Activated CD8-positive, alpha-beta memory T cell treated with anti-CD3 and anti-CD28 coated beads, Interleukin-2, amount 50 U/mL, for 4 hours (primary cell): Measurements from ENCODE around the gene SELPLG.
A peak's percentile ranks its signal among the peaks of the same experiment; 100 is the strongest.
"Not testable (repeated sequence)": the region's sequence is repeated elsewhere in the genome, so short reads cannot be mapped to it uniquely, and the experiment has no call there.

Experiments used
- DNase-seq: peaks from one replicate; pipeline ENCODE4 v3.0.0-alpha.2; 2020

The SELPLG gene, protein sequence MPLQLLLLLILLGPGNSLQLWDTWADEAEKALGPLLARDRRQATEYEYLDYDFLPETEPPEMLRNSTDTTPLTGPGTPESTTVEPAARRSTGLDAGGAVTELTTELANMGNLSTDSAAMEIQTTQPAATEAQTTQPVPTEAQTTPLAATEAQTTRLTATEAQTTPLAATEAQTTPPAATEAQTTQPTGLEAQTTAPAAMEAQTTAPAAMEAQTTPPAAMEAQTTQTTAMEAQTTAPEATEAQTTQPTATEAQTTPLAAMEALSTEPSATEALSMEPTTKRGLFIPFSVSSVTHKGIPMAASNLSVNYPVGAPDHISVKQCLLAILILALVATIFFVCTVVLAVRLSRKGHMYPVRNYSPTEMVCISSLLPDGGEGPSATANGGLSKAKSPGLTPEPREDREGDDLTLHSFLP

GRCh38 chr12:108633534-108634248 is at the start of gene SELPLG:
Gene SELPLG, minus strand, starts transcription at chr12:108633894. Its CDS starts 9,587 bp downstream, at chr12:108624307.
- DNase-seq = peak; percentile 84

DNA sequence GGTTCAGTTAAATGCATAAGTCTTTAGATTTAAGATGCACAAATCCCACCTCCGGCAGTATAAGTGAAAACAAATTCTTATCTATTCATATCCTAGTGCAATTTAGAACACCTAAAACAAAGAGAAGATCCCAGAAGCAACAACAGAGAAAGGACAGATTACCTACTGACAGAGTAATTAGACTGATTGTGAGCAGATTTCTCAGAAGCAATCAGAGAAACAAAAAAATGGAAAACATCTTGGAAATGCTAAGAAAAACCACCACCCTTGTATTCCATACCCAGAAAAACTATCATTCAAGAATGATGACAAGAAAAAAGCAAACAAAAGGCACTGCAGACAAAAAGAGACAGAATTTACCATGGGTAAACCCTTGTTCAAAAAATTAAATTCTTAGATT is 47.6 kb upstream of the SELPLG start:
- no peak for DNase-seq

- DNase-seq = no peak
Observed at GRCh38 chr12:108679106-108679681, 45.5 kb upstream of the SELPLG start.

- no peak for DNase-seq
Observed at GRCh38 chr12:108678104-108678730, 44.5 kb upstream of the SELPLG start.

DNA sequence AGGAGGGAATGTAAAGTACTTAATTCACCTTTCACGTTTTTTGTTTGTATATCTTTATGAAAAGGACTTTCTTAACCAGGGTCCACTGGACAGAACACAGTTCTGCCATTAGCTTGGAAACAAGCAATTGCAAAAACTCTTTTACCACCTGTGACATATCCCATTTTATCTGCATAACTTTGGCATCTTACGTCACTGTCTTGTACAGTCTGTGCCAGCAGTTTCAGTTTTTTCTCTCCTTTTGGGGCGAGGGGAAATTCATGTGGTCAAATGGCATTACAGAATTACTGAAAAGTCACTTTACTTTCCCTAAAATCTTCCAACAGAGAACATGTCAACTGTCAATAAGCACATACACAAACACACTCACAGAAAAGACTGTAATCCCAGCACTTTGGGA is 43.7 kb upstream of the SELPLG start:
- DNase-seq = no peak

GRCh38 chr12:108676707-108677106 is 43.0 kb upstream of the SELPLG start:
- no peak for DNase-seq

- no peak for DNase-seq
Observed at GRCh38 chr12:108675792-108676191, 42.1 kb upstream of the SELPLG start.

- no peak for DNase-seq
Observed at GRCh38 chr12:108672054-108672453, 38.4 kb upstream of the SELPLG start.

DNA sequence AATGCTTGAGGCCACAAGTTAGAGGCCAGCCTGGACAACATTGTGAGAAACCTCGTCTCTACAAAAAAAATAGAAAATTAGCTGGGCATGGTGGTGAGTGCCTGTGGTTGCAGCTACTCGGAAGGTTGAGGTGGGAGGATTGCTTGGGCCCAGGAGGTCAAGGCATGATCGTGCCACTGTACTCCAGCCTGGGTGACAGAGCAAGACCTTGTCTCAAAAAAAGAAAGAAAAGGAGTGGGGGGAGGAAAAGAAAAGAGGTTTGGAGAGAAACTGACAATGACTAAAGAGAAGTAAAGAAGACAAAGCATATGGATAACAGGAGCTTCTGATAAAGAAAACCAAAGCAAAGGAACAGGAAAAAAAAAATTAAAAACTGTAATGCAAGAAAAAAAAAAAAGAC is 37.4 kb upstream of the SELPLG start:
- no peak for DNase-seq

DNA sequence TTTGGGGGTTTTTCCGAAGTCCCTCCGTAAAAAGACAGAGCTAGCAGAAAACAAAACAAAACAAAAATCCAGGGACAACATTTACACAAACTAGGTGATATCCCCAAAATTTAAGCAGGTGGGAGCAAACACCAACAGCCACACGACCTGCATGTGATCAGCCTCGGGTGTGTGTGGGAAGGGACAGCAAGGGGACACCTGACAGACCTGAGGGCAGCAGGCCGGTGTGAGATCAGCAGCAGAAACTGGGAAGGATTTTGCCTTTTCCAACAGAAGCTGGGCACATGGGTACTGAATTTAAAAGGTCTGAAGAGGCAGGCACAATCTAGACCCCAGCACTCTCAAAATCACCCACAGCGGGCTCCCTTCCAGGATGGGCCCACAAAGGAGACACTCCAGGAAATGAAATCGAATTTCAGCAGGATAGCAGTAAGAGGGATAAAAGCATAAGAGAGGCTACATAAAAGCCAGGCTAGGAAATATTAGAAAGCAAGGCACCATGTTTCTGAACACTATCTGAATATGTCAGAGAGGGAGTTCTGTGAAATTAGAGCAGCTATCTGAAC is 36.5 kb upstream of the SELPLG start:
- DNase-seq = no peak

DNA sequence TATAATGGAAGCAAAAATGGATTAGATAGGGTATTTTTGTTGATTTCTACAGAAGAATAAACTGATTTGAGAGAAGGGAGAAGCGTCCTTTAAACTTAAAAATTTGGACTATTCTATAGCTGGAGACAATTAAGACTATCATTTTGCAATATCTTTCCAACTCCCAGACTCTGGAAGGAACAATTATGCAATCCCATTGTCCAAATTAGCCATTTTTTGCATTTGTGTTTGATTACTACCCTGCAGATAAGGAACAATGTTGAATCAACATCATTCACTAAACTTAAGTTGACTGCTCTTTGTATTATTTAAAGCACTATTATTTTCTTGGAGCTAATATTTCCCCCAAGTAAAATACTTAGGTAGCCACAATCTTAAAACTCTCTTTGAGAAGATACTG is 34.8 kb upstream of the SELPLG start:
- no peak for DNase-seq

DNA sequence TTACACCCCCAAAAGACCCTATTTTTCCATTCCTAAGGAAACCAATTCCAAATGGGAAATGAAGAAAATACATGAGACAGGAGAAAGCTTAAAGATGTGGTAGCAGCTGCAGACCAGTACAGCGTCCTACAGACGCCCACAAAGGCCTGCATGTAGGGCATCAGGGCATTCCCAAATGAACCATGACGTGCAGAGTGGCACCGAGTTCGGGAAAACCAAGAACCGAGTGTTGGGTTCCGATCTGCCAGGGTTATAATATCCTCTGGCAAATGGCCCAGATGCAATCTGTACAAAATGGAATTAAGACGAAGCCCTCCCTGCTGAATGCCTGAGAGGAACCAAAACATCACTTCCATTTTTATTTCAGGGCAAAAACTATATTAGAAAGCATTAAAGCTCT is 34.4 kb upstream of the SELPLG start:
- DNase-seq = no peak

DNA sequence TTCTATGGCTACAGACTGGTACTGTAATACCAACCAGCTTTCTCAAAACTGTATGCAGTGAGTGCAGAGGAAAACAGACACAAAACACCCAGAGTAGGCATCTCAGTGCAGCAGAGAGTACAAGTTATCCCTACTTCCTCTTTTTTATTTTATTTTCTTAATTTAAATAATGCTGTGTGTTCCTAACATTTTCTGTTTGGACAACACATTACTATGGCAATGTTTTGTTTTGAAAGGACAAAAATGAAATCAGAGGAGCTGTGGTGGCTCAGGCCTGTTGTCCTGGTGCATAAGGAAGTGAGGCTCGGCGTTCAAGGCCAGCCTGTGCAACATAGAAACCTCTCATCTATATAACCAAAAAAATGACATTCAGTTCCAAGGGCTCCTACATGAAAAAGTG is 33.7 kb upstream of the SELPLG start:
- no peak for DNase-seq

DNA sequence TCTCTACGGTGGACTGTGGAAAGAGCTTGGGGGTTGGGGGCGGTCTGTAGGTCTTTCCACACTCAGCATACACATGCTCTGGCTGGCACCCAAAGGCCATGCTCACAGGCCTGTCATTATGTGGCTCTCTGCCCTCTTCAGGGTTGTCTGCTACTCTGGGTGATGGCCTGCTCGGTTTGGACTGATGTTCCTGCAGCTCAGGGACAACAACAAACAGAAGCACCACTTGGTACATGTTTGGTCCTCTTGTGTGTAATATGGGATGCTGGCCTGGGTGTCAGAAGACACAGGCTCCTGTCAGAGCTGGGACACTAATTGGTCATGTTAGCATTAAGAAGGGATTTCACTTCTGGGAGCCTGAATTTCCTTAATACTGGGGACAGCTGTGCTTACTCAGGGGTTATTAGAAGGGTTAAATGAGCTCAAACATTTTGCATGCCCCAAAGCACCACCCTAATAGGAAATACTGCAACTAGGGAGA is 32.7 kb upstream of the SELPLG start:
- no peak for DNase-seq

DNA sequence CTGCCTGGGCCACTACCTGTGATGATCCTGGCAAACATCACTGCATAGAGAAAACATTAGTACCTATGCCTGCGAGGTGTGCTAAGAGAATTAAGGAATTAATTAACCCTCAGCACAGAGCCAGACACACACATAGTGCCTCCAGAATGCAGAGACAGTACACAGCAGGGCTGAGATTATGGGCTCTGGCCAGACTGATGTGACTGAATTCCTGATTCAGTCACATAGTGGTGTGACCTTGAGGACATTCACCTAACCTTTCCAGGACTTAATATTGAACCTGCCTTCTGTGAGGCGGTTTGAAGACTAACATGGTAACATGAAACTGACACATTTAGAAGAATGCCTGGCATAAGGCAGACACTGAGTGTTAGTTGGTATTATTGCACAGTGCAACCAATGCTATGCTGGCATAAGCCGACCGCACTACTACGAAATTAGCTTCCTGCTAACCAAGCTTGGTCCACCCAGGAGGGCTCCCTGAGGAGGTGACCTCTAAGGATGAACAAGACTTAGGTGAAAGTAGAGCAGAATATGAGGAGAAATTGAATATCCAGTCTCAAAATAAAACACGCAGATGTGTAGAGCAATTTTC is 32.0 kb upstream of the SELPLG start:
- no peak for DNase-seq

GRCh38 chr12:108664338-108665258 is 30.9 kb upstream of the SELPLG start:
- DNase-seq = peak; percentile 82

- no peak for DNase-seq
Observed at GRCh38 chr12:108663324-108664015, 29.8 kb upstream of the SELPLG start.

DNA sequence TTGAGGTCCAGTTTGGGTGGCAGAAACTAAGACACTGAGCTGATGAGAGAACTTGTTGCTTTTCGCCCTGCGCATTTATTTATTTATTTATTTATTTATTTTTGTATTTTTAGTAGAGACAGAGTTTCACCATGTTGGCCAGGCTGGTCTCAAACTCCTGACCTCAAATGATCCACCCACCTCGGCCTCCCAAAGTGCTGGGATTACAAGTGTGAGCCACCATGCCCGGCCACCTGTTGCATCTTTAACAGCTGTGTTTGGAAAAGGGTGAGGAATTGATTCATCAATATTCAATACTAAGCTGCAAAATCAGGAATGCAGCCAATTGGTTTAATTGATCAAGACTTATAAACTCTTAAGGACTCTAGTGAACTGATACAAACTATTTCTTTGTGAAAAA is 24.4 kb upstream of the SELPLG start:
- DNase-seq = not testable (repeated sequence)

GRCh38 chr12:108657130-108657745 is 23.5 kb upstream of the SELPLG start:
- no peak for DNase-seq

- not testable (repeated sequence) for DNase-seq
Observed at GRCh38 chr12:108656247-108656646, 22.6 kb upstream of the SELPLG start.
